Non-pigmented ciliary epithelial cell (primary cell): Measurements from ENCODE around the gene AKAP8.
"Not testable (repeated sequence)": the region's sequence is repeated elsewhere in the genome, so short reads cannot be mapped to it uniquely, and the experiment has no call there.

Source experiments
- DNase-seq: peaks from one replicate; pipeline ENCODE4 v3.0.0-alpha.2; 2010; ENCODE audit warnings: low read depth

Gene AKAP8

DNA sequence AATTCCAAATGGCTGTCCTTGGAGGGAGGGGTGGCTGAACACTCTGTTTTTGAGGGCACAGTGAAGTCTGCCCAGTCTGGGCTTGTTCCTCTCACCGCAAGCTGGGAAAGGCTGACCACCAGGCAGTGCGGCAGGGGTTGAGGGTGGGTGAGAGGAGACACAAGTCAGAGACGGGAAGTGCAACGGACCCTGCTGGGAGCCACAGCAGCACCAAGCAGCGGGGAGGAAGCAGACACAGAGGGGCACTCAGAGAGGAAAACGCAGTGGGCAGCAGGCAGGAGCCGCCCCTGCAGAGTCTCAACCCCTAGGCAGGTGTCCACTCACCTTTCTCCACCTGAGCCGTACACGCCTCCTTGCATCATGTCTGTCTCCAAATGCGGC, 23.6 kb upstream of the AKAP8 start:
- DNase-seq: no peak

DNA sequence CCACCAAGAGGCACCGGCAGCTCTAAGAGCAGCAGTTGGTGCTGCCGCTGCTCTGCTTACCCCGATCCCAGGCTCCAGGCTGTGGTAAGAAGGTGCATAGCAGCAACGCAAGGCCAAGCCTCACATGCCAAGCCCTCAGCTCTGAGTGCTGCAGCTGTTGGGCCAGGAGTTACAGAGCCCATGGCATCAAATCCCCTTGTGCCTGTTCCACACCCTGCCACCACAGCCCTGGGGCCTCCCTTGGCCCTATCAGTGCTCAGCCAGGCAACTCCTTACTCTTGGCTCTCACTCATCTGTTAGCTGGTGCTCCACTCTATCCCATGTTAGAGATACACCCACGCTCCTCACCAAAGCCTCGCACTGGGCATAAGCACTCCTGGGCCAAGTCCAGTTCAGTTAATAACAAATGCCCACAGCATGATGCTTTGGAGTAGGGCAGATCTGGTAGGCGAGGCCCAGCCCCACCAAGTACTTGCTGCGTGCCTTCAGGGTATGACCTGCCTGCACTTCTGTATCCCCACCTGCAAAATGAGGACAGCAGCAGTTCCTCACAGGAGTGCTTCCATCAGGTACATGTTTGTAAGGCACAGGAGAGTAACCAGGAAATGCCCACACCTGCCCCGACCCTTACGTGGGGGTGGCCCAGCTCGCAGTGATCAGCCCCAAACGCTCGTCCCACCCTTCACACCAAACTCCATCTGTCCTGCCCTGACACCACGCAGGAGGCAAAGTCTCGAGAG, 23.0 kb upstream of the AKAP8 start:
- DNase-seq: no peak

DNA sequence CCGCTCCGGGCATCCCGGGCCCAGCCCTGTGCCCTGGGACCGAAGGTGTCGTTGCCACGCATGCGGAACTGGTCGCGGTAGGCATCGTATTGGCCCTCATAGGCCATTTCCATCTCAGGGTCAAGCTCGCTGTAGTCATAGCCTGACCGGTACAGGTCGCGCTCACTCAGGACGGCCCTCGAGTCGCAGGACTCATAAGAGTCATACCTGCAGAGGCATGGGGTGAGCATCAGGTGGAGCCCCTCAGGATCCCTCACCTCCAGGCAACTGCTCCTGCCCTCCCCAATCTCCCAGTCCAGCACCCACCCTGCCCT, 21.8 kb upstream of the AKAP8 start:
- no peak for DNase-seq

- no peak for DNase-seq
Observed at GRCh38 chr19:15400521-15401396, 21.2 kb upstream of the AKAP8 start.

DNA sequence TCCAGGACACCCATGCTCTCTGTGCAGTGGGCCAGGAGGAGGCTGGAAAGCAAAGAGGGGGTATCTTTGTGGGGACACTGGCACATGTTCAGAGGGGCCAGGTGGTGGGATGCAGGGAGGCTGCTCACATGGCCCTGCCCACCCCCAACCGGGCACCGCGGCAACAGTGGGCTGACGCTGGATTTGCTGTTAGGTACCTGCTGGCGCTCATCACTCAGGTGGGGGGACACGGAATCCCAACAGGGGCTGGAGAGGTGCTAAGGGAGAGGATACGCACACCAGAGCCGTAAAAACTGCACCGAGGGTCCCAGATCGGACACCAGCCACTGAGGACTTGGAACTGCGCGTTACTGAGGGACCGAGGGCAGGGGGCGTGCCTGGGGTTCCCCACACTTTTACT, 20.0 kb upstream of the AKAP8 start:
- no peak for DNase-seq

DNA sequence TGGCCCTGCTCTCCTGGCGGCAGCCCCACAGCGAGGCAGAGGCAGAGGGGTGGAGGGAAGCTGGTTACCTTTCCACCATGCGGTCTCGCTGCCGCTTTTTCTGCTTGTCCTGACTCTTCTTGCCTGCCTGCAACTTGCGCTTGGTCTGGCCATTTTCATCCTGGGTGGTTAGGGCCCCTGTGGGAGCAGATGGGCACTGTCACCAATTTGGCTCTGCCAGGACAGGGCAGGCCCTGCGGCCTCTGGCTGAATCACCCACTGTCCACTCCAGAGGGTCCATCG, 19.6 kb upstream of the AKAP8 start:
- no peak for DNase-seq

DNA sequence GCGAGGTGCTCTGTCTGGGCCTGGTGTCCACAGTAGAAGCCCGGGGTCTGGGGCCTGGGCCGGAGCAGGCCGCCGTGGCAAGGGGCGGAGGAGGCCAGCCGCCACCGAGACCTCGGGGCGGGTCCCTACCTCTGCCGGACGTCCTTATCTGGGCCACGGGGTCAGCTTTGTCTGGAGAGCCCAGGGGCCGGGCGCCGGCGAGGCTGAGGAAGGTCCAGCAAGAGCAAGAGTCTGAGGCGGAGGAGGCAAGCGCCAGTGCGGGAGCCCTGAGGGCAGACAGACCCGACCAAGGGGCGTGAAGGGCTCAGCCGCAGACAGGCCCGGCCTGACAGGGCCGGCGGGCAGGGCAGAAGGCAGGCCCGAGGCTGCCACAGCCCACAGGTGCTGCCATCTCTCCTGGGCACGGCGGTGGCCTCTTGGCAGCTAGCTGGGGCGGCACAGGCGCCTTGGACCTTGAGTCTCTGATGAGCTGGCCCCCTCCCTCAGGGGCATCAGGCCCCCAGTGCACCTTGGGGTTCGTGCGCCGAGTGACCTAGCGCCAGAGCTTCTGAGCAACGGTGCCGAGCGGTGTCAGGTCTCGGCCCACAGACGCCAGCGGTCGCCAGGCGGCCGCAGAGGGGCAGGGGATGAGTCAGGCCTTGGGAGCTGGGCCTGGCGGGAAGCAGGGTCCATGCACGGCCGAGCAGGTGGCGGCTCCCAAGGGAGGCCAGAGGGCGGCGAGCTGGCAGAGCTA, 19.1 kb upstream of the AKAP8 start:
- DNase-seq: no peak

DNA sequence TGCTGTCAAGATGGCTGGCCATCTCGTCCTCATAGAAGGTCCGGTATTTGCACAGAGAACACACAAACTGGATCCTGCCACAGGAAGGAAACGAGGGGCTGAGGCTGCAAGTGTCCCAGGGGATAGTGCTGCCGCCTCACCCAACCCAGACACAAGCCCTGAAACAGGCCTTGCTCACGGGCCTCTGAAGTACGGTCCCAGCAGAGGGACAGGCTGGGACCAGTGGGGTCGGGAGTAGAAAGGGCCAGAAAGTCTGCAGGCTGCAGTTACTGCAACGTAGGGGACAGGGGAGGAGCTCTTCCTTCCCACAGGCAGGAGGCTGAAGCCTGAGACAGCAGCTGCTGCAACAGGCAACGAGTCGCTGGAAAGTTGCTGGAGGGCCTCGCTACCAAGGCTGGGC, 18.2 kb upstream of the AKAP8 start:
- DNase-seq: no peak

GRCh38 chr19:15397236-15397635, 17.6 kb upstream of the AKAP8 start:
- no peak for DNase-seq

- DNase-seq: no peak
Observed at GRCh38 chr19:15396436-15396835, 16.8 kb upstream of the AKAP8 start.

DNA sequence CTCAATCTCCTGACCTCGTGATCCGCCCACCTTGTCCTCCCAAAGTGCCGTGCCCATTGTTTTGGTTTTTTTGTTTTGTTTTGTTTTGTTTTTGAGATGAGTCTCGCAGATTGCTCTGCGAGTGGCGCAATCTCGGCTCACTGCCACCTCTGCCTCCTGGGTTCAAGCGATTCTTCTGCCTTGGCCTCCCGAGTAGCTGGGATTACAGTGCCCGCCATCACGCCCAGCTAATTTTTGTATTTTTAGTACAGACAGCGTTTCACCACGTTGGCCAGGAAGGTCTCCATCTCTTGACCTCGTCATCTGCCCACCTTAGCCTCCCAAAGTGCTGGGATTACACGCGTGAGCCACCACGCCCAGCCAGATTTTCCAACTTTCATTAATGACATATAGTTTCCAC, 15.7 kb upstream of the AKAP8 start:
- DNase-seq: not testable (repeated sequence)

GRCh38 chr19:15394426-15394825, 14.8 kb upstream of the AKAP8 start:
- no peak for DNase-seq

DNA sequence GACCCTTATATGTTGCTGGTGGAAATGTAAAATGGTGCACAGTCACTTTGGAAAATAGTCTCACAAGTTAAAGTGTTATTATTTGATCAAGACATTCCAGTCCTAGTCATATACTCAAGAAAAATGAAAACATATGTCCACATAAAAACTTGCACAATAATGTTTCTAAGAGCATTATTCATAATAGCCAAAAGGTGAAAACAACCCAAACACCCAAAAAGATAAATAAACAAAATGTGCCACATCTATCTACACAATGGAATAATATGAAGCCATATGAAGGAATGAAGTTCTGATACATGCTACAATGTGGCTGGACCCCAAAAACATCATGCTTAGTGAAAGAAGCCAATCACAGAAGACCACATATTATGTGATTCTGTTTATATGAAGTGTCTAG, 14.4 kb upstream of the AKAP8 start:
- no peak for DNase-seq

- DNase-seq: no peak
Observed at GRCh38 chr19:15390814-15391213, 11.2 kb upstream of the AKAP8 start.

- no peak for DNase-seq
Observed at GRCh38 chr19:15381864-15382263, 2.3 kb upstream of the AKAP8 start.

- no peak for DNase-seq
Observed at GRCh38 chr19:15381429-15381828, 1.8 kb upstream of the AKAP8 start.

- DNase-seq: no peak
Observed at GRCh38 chr19:15379999-15380647, 536 bp upstream of the AKAP8 start.

DNA sequence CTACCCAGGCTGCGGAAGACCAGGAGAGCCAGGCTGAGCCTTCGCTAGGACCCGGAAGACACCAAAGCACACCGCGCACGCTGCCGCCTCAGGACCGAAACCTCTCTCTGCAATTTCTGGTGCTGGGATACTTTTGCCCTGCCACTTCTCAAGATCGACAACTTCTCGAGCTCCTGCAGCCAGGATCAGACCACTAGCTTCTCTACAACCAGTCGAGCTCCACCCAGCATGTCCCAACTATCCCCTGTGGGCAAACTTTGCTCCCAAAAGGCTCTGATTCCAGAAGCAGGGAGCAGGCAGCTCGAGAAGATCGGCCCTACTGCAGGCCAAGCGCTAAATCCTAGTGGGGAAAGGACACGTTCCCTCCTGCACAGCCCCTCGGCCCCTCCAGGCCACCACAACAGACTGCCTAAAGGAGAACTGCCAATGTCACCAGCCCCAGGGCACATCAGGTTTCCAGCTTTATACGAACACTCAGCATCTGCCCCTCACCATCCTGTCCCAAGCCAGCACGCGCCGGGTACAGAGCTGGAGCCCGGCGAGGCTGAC, 979 bp downstream of the AKAP8 start:
- no peak for DNase-seq

DNA sequence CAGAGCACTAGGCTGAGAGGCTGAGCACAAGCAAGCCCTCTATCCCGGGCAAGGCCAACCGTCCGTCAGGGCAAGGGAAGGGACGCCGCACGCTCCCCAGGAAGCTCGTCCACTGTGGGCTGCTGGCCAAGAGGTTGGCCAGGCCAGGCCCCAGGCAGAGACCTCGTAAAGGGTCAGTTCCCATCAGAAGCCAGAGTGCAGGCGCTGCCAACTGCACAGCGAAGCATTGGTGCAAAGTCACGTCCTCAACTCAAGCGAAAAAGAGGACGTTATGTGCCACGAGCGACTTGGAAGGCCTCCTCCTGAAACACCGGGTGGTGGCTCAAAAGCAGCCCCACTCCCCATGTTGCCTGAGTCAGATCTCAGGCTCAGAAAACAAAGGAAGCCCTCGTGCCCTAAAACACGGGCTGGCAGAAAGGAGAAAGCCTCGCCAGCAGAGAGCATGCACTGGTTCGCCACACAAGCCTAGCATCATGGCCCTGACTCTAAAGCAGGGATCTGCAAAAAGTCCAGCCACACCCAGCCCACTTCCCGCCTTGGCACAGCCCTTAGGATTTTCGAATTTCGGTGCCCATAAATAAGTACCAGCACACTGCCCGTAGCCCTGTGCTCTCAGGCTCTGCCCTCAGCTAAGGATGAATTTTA, 4.7 kb downstream of the AKAP8 start:
- DNase-seq: no peak

DNA sequence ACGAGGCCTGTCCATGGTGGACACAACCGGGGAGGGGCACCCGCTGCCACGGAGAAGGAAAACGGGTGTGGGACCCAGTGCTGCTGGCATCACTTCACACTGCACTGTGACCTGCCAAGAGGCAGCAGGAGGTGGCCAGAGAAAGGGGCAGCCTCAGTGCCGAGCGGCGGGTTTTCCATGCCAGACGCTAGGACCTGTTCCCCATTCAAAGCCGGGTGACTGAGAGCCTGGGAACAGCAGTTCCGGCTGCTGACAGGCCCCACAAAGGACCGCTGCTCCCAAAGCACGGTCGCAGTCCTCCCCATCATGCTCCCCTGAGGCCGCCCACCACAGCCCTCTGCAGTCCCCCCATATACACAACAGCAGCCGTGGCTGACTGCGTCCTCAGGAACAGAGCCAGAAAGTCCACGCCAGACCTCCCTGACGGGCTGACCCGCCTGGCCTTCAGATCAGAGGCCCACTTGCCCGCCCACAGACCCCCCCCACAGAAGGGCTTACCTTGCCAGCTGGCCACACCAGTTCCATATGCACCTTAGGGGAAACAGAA, 5.4 kb downstream of the AKAP8 start:
- no peak for DNase-seq

DNA sequence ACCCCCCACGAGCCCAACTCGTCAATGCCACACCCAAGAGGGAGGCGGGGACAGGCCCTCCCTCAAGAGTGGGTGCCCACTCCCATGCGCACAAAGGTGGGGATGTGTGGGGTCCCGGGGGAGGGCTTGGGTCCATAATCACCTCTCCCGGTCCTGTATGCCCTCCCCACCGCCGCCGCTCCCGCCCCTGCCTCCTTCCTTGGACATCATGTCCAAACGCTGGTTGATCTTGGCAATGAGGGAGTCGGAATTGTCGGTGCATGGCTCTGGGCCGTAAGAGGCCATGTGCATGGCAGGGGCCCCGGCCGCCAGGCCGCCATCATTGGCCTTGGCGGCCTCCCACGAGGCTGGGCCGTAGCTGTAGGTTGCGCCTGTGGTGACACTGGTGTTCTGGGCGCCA, 5.9 kb downstream of the AKAP8 start:
- no peak for DNase-seq

GRCh38 chr19:15372891-15373301, 6.7 kb downstream of the AKAP8 start:
- DNase-seq: no peak
